ENCODE measurements around the gene NFIC.

- no peak for TF ChIP-seq CTCF (conservative IDR thresholded peaks at IDR 0.05)
- TF ChIP-seq EZH2 (IDR thresholded peaks at IDR 0.05; ENCODE audit: low read depth) = no peak
These were observed 109.1 kb downstream of the NFIC start for GRCh38 chr19:3475449-3475848.
